Activated T-cell treated with anti-CD3 and anti-CD28 coated beads, Interleukin-2, amount 50 U/mL, for 4 hours (primary cell): ENCODE results near the gene PHC2. TPM values are rescaled to one million over a fixed set of nuclear protein-coding genes. Genes with fewer than 3 reads are reported as not detected.

Source experiments
- ATAC-seq, 2 donors: fragments of 200-7000 bp; cut with Tn5 transposase; one replicate each; pipeline ENCODE4 v1.10.0; 2021
- DNase-seq: peaks from one replicate; pipeline ENCODE4 v3.0.0-alpha.2; 2020
- H3K27me3 Mint-ChIP-seq: one replicate; pipeline ENCODE4 v1.8.0; 2021; ENCODE audit warnings: low read depth, mixed read lengths
- H3K36me3 Mint-ChIP-seq: one replicate; pipeline ENCODE4 v1.8.0; 2022; ENCODE audit warnings: mixed read lengths; ENCODE audit not compliant: insufficient read depth
- H3K4me1 Mint-ChIP-seq: one replicate; pipeline ENCODE4 v1.8.0; 2021; ENCODE audit warnings: low read depth, mixed read lengths
- H3K4me3 Mint-ChIP-seq: one replicate; pipeline ENCODE4 v1.8.0; 2021; ENCODE audit warnings: mild to moderate bottlenecking, moderate library complexity, mixed read lengths
- H3K9me3 Mint-ChIP-seq: one replicate; pipeline ENCODE4 v1.8.0; 2021; ENCODE audit warnings: mixed read lengths
- total RNA-seq, 3 donors: library from RNA; stranded (reverse); gene quantifications; one replicate each; pipeline ENCODE4 v1.2.1, GENCODE V29; 2021

Gene PHC2
- total RNA-seq, 3 donors from 2014 or later, result 22.8 to 31.7 (median 30.5) TPM

- Mint-ChIP-seq H3K27me3 (no peaks in the 10 kb centered on the region), H3K4me3 (no peak overlapping the region), H3K4me1 (peaks cover 8% of the 10 kb centered on the region), H3K9me3 (no peaks in the 10 kb centered on the region), H3K36me3 (peaks cover 39% of the 10 kb centered on the region)
- DNase-seq (no peak), ATAC-seq (no peak)
Observed at GRCh38 chr1:33331444-33332356, 99.2 kb downstream of the PHC2 start.

GRCh38 chr1:33330906-33331305 is 100.0 kb downstream of the PHC2 start:
- H3K27me3 Mint-ChIP-seq, result no peaks in the 10 kb centered on the region
- H3K4me3 Mint-ChIP-seq, result no peak overlapping the region
- ATAC-seq (no peak), DNase-seq (no peak)
- no peaks in the 10 kb centered on the region for H3K9me3 Mint-ChIP-seq
- peaks cover 8% of the 10 kb centered on the region for H3K4me1 Mint-ChIP-seq
- peaks cover 42% of the 10 kb centered on the region for H3K36me3 Mint-ChIP-seq

GRCh38 chr1:33330361-33330890 is 100.5 kb downstream of the PHC2 start:
- Mint-ChIP-seq H3K4me3 (no peak overlapping the region), H3K27me3 (no peaks in the 10 kb centered on the region), H3K36me3 (peaks cover 47% of the 10 kb centered on the region), H3K4me1 (peaks cover 7% of the 10 kb centered on the region), H3K9me3 (no peaks in the 10 kb centered on the region)
- ATAC-seq, result no peak
- no peak for DNase-seq

- DNase-seq (no peak), ATAC-seq (no peak)
- Mint-ChIP-seq H3K27me3 (no peaks in the 10 kb centered on the region), H3K36me3 (peaks cover 49% of the 10 kb centered on the region), H3K9me3 (no peaks in the 10 kb centered on the region), H3K4me1 (peaks cover 2% of the 10 kb centered on the region), H3K4me3 (no peak overlapping the region)
Observed at GRCh38 chr1:33329600-33330305, 101.1 kb downstream of the PHC2 start.

- DNase-seq, result no peak
- no peaks in the 10 kb centered on the region for H3K9me3 Mint-ChIP-seq
- no peak overlapping the region for H3K4me3 Mint-ChIP-seq
- no peaks in the 10 kb centered on the region for H3K27me3 Mint-ChIP-seq
- H3K36me3 Mint-ChIP-seq, result peaks cover 48% of the 10 kb centered on the region
- H3K4me1 Mint-ChIP-seq, result no peaks in the 10 kb centered on the region
- no peak for ATAC-seq
Observed at GRCh38 chr1:33328817-33329216, 102.1 kb downstream of the PHC2 start.

GRCh38 chr1:33327587-33328325 is 103.1 kb downstream of the PHC2 start:
- DNase-seq (no peak), ATAC-seq (no peak)
- no peaks in the 10 kb centered on the region for H3K27me3 Mint-ChIP-seq
- H3K9me3 Mint-ChIP-seq, result no peaks in the 10 kb centered on the region
- H3K36me3 Mint-ChIP-seq, result peaks cover 42% of the 10 kb centered on the region
- H3K4me3 Mint-ChIP-seq, result no peak overlapping the region
- H3K4me1 Mint-ChIP-seq, result no peaks in the 10 kb centered on the region

- H3K27me3 Mint-ChIP-seq, result no peaks in the 10 kb centered on the region
- H3K4me3 Mint-ChIP-seq, result no peak overlapping the region
- H3K4me1 Mint-ChIP-seq, result no peaks in the 10 kb centered on the region
- H3K36me3 Mint-ChIP-seq, result peaks cover 41% of the 10 kb centered on the region
- DNase-seq (no peak), ATAC-seq (no peak)
- no peaks in the 10 kb centered on the region for H3K9me3 Mint-ChIP-seq
Observed at GRCh38 chr1:33326785-33327184, 104.1 kb downstream of the PHC2 start.

- Mint-ChIP-seq H3K27me3 (no peaks in the 10 kb centered on the region), H3K4me3 (no peak overlapping the region), H3K36me3 (peaks cover 37% of the 10 kb centered on the region), H3K9me3 (no peaks in the 10 kb centered on the region), H3K4me1 (no peaks in the 10 kb centered on the region)
- ATAC-seq, result no peak
- no peak for DNase-seq
Observed at GRCh38 chr1:33324677-33325575, 106.0 kb downstream of the PHC2 start.

GRCh38 chr1:33323663-33324477 is 107.0 kb downstream of the PHC2 start:
- DNase-seq (no peak), ATAC-seq (no peak)
- Mint-ChIP-seq H3K4me3 (no peak overlapping the region), H3K27me3 (no peaks in the 10 kb centered on the region), H3K4me1 (no peaks in the 10 kb centered on the region), H3K36me3 (peaks cover 28% of the 10 kb centered on the region), H3K9me3 (no peaks in the 10 kb centered on the region)

GRCh38 chr1:33322870-33323585 is 107.9 kb downstream of the PHC2 start:
- H3K4me1 Mint-ChIP-seq, result no peaks in the 10 kb centered on the region
- H3K9me3 Mint-ChIP-seq, result no peaks in the 10 kb centered on the region
- no peak overlapping the region for H3K4me3 Mint-ChIP-seq
- H3K36me3 Mint-ChIP-seq, result peaks cover 22% of the 10 kb centered on the region
- DNase-seq, result no peak
- no peaks in the 10 kb centered on the region for H3K27me3 Mint-ChIP-seq
- no peak for ATAC-seq

GRCh38 chr1:33322109-33322508 is 108.8 kb downstream of the PHC2 start:
- H3K4me1 Mint-ChIP-seq, result no peaks in the 10 kb centered on the region

GRCh38 chr1:33321178-33321577 is 109.7 kb downstream of the PHC2 start:
- ATAC-seq, result no peak
- DNase-seq, result no peak
- Mint-ChIP-seq H3K4me1 (no peaks in the 10 kb centered on the region), H3K4me3 (no peak overlapping the region), H3K27me3 (no peaks in the 10 kb centered on the region), H3K9me3 (no peaks in the 10 kb centered on the region), H3K36me3 (peaks cover 15% of the 10 kb centered on the region)

More at GRCh38 chr1:33322109-33322508, 108.8 kb downstream of the PHC2 start:
- no peak overlapping the region for H3K4me3 Mint-ChIP-seq
- H3K27me3 Mint-ChIP-seq, result no peaks in the 10 kb centered on the region
- H3K36me3 Mint-ChIP-seq, result peaks cover 20% of the 10 kb centered on the region
- no peaks in the 10 kb centered on the region for H3K9me3 Mint-ChIP-seq
- ATAC-seq (no peak), DNase-seq (no peak)
